ENCODE results near the gene RPL18. TPM values are rescaled to one million over a fixed set of nuclear protein-coding genes. Genes with fewer than 3 reads are reported as not detected.
A peak's percentile ranks its signal among the peaks of the same experiment; 100 is the strongest.
"Not testable (repeated sequence)": the region's sequence is repeated elsewhere in the genome, so short reads cannot be mapped to it uniquely, and the experiment has no call there.

Gene RPL18
- total and polyA plus RNA-seq, 12 donors, result 493 to 2,257 (median 564) TPM

- intact Hi-C loops (cut with DNase I), result loop anchor here in 3 of 10 donors (5.0 to 10.0 kb wide), 2 partner anchors 330 to 523 kb away; partner anchors contain the start of genes FTL (in 2 of the 3), HRC (in 1 of the 3) and TRPM4 (in 1 of the 3)
- WGBS, 2 donors, result 5 to 6% methylated on average over 37 of the region's 37 CpGs
- Histone ChIP-seq H3K27me3 (no peaks in the 10 kb centered on the region), H3K36me3 (peaks cover 0 to 38% (median 3%) of the 10 kb centered on the region in 9 donors), H3K9me3 (no peaks in the 10 kb centered on the region), H3K27ac (peak overlapping the region; percentile 67 to 98 (median 96)), H3K4me1 (peaks cover 19 to 79% (median 65%) of the 10 kb centered on the region in 9 donors), H3K4me3 (peak overlapping the region in 9 of 10 donors; percentile 60 to 92 (median 76))
- peak; percentile 41 to 66 (median 56) for ATAC-seq
- no peak for TF ChIP-seq CTCF (IDR thresholded peaks at IDR 0.05)
- peak; percentile 97 for DNase-seq
These were observed 15.7 kb upstream of the RPL18 start for GRCh38 chr19:48634424-48635262.

- Histone ChIP-seq H3K27ac (peak overlapping the region; percentile 67 to 98 (median 96)), H3K9me3 (no peaks in the 10 kb centered on the region), H3K4me1 (peaks cover 19 to 79% (median 66%) of the 10 kb centered on the region in 9 donors), H3K36me3 (peaks cover 0 to 44% (median 3%) of the 10 kb centered on the region in 9 donors), H3K4me3 (peak overlapping the region in 8 of 10 donors; percentile 14 to 92 (median 78)), H3K27me3 (no peaks in the 10 kb centered on the region)
- WGBS, 2 donors, result 37 to 42% methylated on average over 7 of the region's 7 CpGs
- ATAC-seq, result no peak
- intact Hi-C loops (cut with DNase I), result loop anchor here in 2 of 10 donors (10.0 kb wide), 1 partner anchor 331 kb away; the partner anchor contains the start of gene FTL (in 2 of the 2)
- no peak for DNase-seq
- no peak for TF ChIP-seq CTCF (IDR thresholded peaks at IDR 0.05)
These were observed 15.0 kb upstream of the RPL18 start for GRCh38 chr19:48634036-48634342.

- H3K9me3 ChIP-seq, result no peaks in the 10 kb centered on the region
- H3K27me3 ChIP-seq, result no peaks in the 10 kb centered on the region
- intact Hi-C loops (cut with DNase I), result loop anchor here in 2 of 10 donors (10.0 kb wide), 1 partner anchor 331 kb away; the partner anchor contains the start of gene FTL (in 2 of the 2)
- H3K4me1 ChIP-seq, result peaks cover 17 to 73% (median 60%) of the 10 kb centered on the region in 9 donors
- DNase-seq (no peak), ATAC-seq (no peak)
- peak overlapping the region in 9 of 10 donors; percentile 90 to 98 (median 96) for H3K27ac ChIP-seq
- no peak for TF ChIP-seq CTCF (IDR thresholded peaks at IDR 0.05)
- 72 to 75% methylated on average over 22 of the region's 22 CpGs for WGBS, 2 donors
- H3K4me3 ChIP-seq, result peak overlapping the region in 7 of 10 donors; percentile 73 to 92 (median 81)
- H3K36me3 ChIP-seq, result peaks cover 0 to 45% (median 3%) of the 10 kb centered on the region in 9 donors
These were observed 14.4 kb upstream of the RPL18 start for GRCh38 chr19:48633148-48634035.

- Histone ChIP-seq H3K27ac (peak overlapping the region in 9 of 10 donors; percentile 37 to 97 (median 95)), H3K9me3 (no peaks in the 10 kb centered on the region), H3K4me3 (no peak overlapping the region), H3K4me1 (peaks cover 16 to 70% (median 58%) of the 10 kb centered on the region in 9 donors), H3K27me3 (no peaks in the 10 kb centered on the region), H3K36me3 (peaks cover 0 to 52% (median 3%) of the 10 kb centered on the region in 9 donors)
- no peak for TF ChIP-seq CTCF (IDR thresholded peaks at IDR 0.05)
- intact Hi-C loops (cut with DNase I), result loop anchor here in 2 of 10 donors (10.0 kb wide), 1 partner anchor 332 kb away; the partner anchor contains the start of gene FTL (in 2 of the 2)
- ATAC-seq (no peak), DNase-seq (no peak)
These were observed 13.7 kb upstream of the RPL18 start for GRCh38 chr19:48632692-48633147.

- ATAC-seq, H3K27me3 ChIP-seq, H3K9me3 ChIP-seq, DNase-seq, H3K4me3 ChIP-seq: not testable (repeated sequence)
- H3K4me1 ChIP-seq, result peaks cover 16 to 69% (median 58%) of the 10 kb centered on the region in 9 donors
- peak overlapping the region in 6 of 10 donors; percentile 37 to 96 (median 93) for H3K27ac ChIP-seq
- intact Hi-C loops (cut with DNase I), result loop anchor here in 2 of 10 donors (10.0 kb wide), 1 partner anchor 333 kb away; the partner anchor contains the start of gene FTL (in 2 of the 2)
- peaks cover 0 to 56% (median 3%) of the 10 kb centered on the region in 9 donors for H3K36me3 ChIP-seq
- 94 to 95% methylated on average over 11 of the region's 11 CpGs for WGBS, 2 donors
These were observed 13.3 kb upstream of the RPL18 start for GRCh38 chr19:48632286-48632685.
